GM19372 (cell line): ENCODE data around the gene MLLT1.

Experiments used
- ATAC-seq: cut with Tn5 transposase; IDR thresholded peaks from one replicate; pipeline ENCODE4 v1.9.1; 2021; ENCODE audit warnings: mild to moderate bottlenecking, low read depth, moderate library complexity; ENCODE audit not compliant: unreplicated experiment

The MLLT1 gene

GRCh38 chr19:6238256-6238642 is 41.5 kb downstream of the MLLT1 start:
- ATAC-seq, result no peak

GRCh38 chr19:6236310-6237291 is 43.2 kb downstream of the MLLT1 start:
- ATAC-seq, result no peak

- ATAC-seq, result no peak
Observed at GRCh38 chr19:6235031-6235951, 44.5 kb downstream of the MLLT1 start.

GRCh38 chr19:6234527-6234926 is 45.2 kb downstream of the MLLT1 start:
- no peak for ATAC-seq

GRCh38 chr19:6233827-6234511 is 45.8 kb downstream of the MLLT1 start:
- ATAC-seq, result no peak

GRCh38 chr19:6233056-6233826 is 46.5 kb downstream of the MLLT1 start:
- no peak for ATAC-seq

- no peak for ATAC-seq
Observed at GRCh38 chr19:6232601-6233055, 47.1 kb downstream of the MLLT1 start.

GRCh38 chr19:6230991-6231448 is 48.8 kb downstream of the MLLT1 start:
- no peak for ATAC-seq

GRCh38 chr19:6229951-6230712 is 49.6 kb downstream of the MLLT1 start:
- no peak for ATAC-seq

- no peak for ATAC-seq
Observed at GRCh38 chr19:6229216-6229913, 50.4 kb downstream of the MLLT1 start.

GRCh38 chr19:6228551-6229215 is 51.1 kb downstream of the MLLT1 start:
- no peak for ATAC-seq

- no peak for ATAC-seq
Observed at GRCh38 chr19:6227936-6228325, 51.8 kb downstream of the MLLT1 start.

GRCh38 chr19:6227156-6227935 is 52.4 kb downstream of the MLLT1 start:
- ATAC-seq, result no peak

GRCh38 chr19:6226444-6227155 is 53.2 kb downstream of the MLLT1 start:
- no peak for ATAC-seq

GRCh38 chr19:6226012-6226411 is 53.8 kb downstream of the MLLT1 start:
- no peak for ATAC-seq

- no peak for ATAC-seq
Observed at GRCh38 chr19:6225232-6225865, 54.4 kb downstream of the MLLT1 start.
